Panc1 (cell line): ENCODE measurements around the gene FGF11.

Experiments used
- POLR2AphosphoS5 ChIP-seq: IDR thresholded peaks from 2 replicates; pipeline ENCODE4 v1.6.1; 2012; ENCODE audit warnings: mild to moderate bottlenecking, low read depth, low read length, moderate library complexity
- TF ChIP-seq, protein P1 (sequence below): fragments of 450-650 bp; IDR thresholded peaks from 2 replicates; pipeline ENCODE4 v1.5.1; 2017; ENCODE audit warnings: mild to moderate bottlenecking
- TF ChIP-seq, protein P2 (sequence below), 2 experiments: IDR thresholded peaks; 2 replicates each; pipeline ENCODE4 v1.6.1; 2011 to 2012; ENCODE audit warnings: low read depth in 2 of 2, control low read depth in 1 of 2, low read length in 1 of 2, mild to moderate bottlenecking in 1 of 2, moderate library complexity in 1 of 2; ENCODE audit not compliant: insufficient read depth in 1 of 2

DNA sequence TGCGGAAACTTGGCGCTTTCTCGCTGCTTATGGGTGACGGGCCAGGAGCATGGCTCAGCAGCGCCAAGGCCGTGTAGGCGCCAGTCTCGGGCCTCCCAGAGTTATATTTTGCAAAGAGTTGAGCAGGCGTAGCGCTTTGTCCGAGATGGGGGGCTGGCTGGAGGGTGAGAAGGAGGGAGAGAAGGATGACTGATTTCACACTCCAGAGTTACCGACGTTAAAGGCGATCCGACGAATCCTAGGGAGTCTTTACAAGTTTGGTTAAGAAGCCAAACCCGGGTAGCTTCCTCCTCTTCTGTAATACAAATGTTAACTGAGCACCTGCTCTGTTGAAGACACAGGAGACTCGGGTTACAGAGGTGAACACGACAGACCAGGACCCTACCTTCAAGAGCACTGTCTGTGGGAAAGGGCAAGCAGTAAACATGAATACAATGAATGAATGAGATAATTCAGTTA lies 45.6 kb downstream of the FGF11 start:
- TF ChIP-seq, protein P1, sequence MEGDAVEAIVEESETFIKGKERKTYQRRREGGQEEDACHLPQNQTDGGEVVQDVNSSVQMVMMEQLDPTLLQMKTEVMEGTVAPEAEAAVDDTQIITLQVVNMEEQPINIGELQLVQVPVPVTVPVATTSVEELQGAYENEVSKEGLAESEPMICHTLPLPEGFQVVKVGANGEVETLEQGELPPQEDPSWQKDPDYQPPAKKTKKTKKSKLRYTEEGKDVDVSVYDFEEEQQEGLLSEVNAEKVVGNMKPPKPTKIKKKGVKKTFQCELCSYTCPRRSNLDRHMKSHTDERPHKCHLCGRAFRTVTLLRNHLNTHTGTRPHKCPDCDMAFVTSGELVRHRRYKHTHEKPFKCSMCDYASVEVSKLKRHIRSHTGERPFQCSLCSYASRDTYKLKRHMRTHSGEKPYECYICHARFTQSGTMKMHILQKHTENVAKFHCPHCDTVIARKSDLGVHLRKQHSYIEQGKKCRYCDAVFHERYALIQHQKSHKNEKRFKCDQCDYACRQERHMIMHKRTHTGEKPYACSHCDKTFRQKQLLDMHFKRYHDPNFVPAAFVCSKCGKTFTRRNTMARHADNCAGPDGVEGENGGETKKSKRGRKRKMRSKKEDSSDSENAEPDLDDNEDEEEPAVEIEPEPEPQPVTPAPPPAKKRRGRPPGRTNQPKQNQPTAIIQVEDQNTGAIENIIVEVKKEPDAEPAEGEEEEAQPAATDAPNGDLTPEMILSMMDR: no peak
- TF ChIP-seq, protein P2, sequence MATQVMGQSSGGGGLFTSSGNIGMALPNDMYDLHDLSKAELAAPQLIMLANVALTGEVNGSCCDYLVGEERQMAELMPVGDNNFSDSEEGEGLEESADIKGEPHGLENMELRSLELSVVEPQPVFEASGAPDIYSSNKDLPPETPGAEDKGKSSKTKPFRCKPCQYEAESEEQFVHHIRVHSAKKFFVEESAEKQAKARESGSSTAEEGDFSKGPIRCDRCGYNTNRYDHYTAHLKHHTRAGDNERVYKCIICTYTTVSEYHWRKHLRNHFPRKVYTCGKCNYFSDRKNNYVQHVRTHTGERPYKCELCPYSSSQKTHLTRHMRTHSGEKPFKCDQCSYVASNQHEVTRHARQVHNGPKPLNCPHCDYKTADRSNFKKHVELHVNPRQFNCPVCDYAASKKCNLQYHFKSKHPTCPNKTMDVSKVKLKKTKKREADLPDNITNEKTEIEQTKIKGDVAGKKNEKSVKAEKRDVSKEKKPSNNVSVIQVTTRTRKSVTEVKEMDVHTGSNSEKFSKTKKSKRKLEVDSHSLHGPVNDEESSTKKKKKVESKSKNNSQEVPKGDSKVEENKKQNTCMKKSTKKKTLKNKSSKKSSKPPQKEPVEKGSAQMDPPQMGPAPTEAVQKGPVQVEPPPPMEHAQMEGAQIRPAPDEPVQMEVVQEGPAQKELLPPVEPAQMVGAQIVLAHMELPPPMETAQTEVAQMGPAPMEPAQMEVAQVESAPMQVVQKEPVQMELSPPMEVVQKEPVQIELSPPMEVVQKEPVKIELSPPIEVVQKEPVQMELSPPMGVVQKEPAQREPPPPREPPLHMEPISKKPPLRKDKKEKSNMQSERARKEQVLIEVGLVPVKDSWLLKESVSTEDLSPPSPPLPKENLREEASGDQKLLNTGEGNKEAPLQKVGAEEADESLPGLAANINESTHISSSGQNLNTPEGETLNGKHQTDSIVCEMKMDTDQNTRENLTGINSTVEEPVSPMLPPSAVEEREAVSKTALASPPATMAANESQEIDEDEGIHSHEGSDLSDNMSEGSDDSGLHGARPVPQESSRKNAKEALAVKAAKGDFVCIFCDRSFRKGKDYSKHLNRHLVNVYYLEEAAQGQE (IDR thresholded peaks at IDR 0.05; ENCODE audit: insufficient read depth in 1 of 2, low read depth in 2 of 2, low read length in 1 of 2): no peak
- TF ChIP-seq POLR2AphosphoS5: no peak
